ENCODE results near the gene ADH5. TPM values are rescaled to one million over a fixed set of nuclear protein-coding genes. Genes with fewer than 3 reads are reported as not detected.

Gene ADH5
- total and polyA plus RNA-seq, 2 of the 8 experiments (the other 6 are each of a cell fraction or from before 2014, with no cell fraction given) = 223 to 327 TPM

GRCh38 chr4:99082192-99082591, 6.4 kb downstream of the ADH5 start:
- no peak overlapping the region for H4K5ac ChIP-seq (ENCODE audit: insufficient read length, low read depth, low read length)
- FAIRE-seq (no peak), DNase-seq (ENCODE audit: low read depth in 1 of 2, low spot score in 2 of 2) (no peak)
- H3K9me3 ChIP-seq (ENCODE audit: insufficient read depth in 2 of 2, low read depth in 1 of 2, low read length in 1 of 2) = no peaks in the 10 kb centered on the region
- H3K18ac ChIP-seq (ENCODE audit: extremely low read depth, low read length) = no peak overlapping the region
- no peak overlapping the region for H3K14ac ChIP-seq (ENCODE audit: insufficient read length)
- H3K23ac ChIP-seq (ENCODE audit: insufficient read length) = no peak overlapping the region
- H2AK5ac ChIP-seq (ENCODE audit: low read depth, low read length) = no peak overlapping the region
- no peak overlapping the region for H2BK120ac ChIP-seq (replicated peaks; ENCODE audit: low read depth, low read length)
- H3K36me3 ChIP-seq (ENCODE audit: control insufficient read depth in 2 of 4, insufficient read depth in 4 of 4, low read length in 3 of 4) = peaks cover 19 to 85% (median 67%) of the 10 kb centered on the region in 4 experiments
- H3K4ac ChIP-seq (replicated peaks; ENCODE audit: insufficient read length, low read depth, low read length) = no peak overlapping the region
- H4K20me1 ChIP-seq (replicated peaks in 1 of 2; ENCODE audit: control insufficient read depth in 1 of 2, insufficient read depth in 2 of 2, low read length in 2 of 2) = peaks cover 2 to 7% of the 10 kb centered on the region in 2 experiments
- ChIA-PET CTCF (ENCODE audit: partially characterized antibody) (no interaction called here), POLR2A (ENCODE audit: partially characterized antibody) (interaction anchor here (0.6 to 4.4 kb wide), 2 partner anchors 13 to 37 kb away, joined by 3 to 17 read pairs; no protein-coding TSS in a partner anchor)
- no peaks in the 10 kb centered on the region for H3K23me2 ChIP-seq (ENCODE audit: low read depth, low read length)
- no peak overlapping the region for H4K8ac ChIP-seq (ENCODE audit: extremely low read depth, insufficient read depth, low read length)
- H2BK12ac ChIP-seq (ENCODE audit: low read depth, low read length) = no peak overlapping the region
- no peak overlapping the region for H3K4me2 ChIP-seq (ENCODE audit: insufficient read depth in 1 of 2, low read depth in 2 of 2, low read length in 2 of 2)
- H2AFZ ChIP-seq (ENCODE audit: low read length) = no peak overlapping the region
- WGBS, 2 experiments (ENCODE audit: extremely low coverage in 1 of 2, insufficient coverage in 1 of 2, insufficient read length in 1 of 2, insufficient replicate concordance in 2 of 2, low coverage in 1 of 2, low lambda C conversion rate in 2 of 2, missing lambda C conversion rate in 1 of 2) = 94% methylated on average over 5 of the region's 5 CpGs; no CpG with 5 or more reads in 1 of the 2 experiments
- H2BK5ac ChIP-seq (ENCODE audit: low read depth, low read length) = no peak overlapping the region
- H3K27me3 ChIP-seq (replicated peaks in 1 of 4; ENCODE audit: control insufficient read depth in 3 of 4, extremely low read depth in 1 of 4, insufficient read depth in 3 of 4, low read length in 3 of 4) = no peaks in the 10 kb centered on the region
- H3K4me3 ChIP-seq (ENCODE audit: extremely low read depth in 1 of 4, insufficient read depth in 2 of 4, low read depth in 3 of 4, low read length in 4 of 4) = no peak overlapping the region
- H3K79me1 ChIP-seq (ENCODE audit: low read depth, low read length) = peaks cover 2% of the 10 kb centered on the region; the same call in 1 of the 2 replicates
- H4K91ac ChIP-seq (replicated peaks; ENCODE audit: insufficient read length, low read length) = no peak overlapping the region
- no peak overlapping the region for H3K27ac ChIP-seq (ENCODE audit: low read depth, low read length)
- no peak overlapping the region for H2BK20ac ChIP-seq (ENCODE audit: low read length)
- no peak overlapping the region for H3K9ac ChIP-seq (replicated peaks in 1 of 4; ENCODE audit: extremely low read depth in 1 of 4, low read depth in 3 of 4, low read length in 3 of 4)
- H3K79me2 ChIP-seq (ENCODE audit: control insufficient read depth in 1 of 2, insufficient read depth in 2 of 2, low read length in 2 of 2) = peaks cover 7 to 33% of the 10 kb centered on the region in 2 experiments; a peak in 3 of 4 replicates
- TF ChIP-seq, protein P1, sequence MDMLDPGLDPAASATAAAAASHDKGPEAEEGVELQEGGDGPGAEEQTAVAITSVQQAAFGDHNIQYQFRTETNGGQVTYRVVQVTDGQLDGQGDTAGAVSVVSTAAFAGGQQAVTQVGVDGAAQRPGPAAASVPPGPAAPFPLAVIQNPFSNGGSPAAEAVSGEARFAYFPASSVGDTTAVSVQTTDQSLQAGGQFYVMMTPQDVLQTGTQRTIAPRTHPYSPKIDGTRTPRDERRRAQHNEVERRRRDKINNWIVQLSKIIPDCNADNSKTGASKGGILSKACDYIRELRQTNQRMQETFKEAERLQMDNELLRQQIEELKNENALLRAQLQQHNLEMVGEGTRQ (IDR thresholded peaks at IDR 0.05; ENCODE audit: low read length) = no peak
- TF ChIP-seq RXRA (IDR thresholded peaks at IDR 0.05; ENCODE audit: insufficient read depth, low read depth, low read length) = no peak
- TF ChIP-seq POLR2A (IDR thresholded peaks at IDR 0.05; ENCODE audit: control extremely low read depth in 1 of 2, low read depth in 2 of 2, low read length in 2 of 2) = no peak
- TF ChIP-seq BACH1 (IDR thresholded peaks at IDR 0.05; ENCODE audit: low read length) = no peak
- no peak for TF ChIP-seq TAF7 (optimal IDR thresholded peaks at IDR 0.05; ENCODE audit: borderline replicate concordance, low read depth, low read length)
- no peak overlapping the region for H3K56ac ChIP-seq (replicated peaks; ENCODE audit: insufficient read length, low read depth, low read length)
- H3K4me1 ChIP-seq (replicated peaks in 1 of 4; ENCODE audit: control insufficient read depth in 3 of 4, insufficient read depth in 4 of 4, low read length in 3 of 4) = no peaks in the 10 kb centered on the region; a peak in 1 of 7 replicates
- no peak overlapping the region for H2BK15ac ChIP-seq (ENCODE audit: low read length)
